ENCODE results near the gene RAD51C.
"Not testable (repeated sequence)": the region's sequence is repeated elsewhere in the genome, so short reads cannot be mapped to it uniquely, and the experiment has no call there.

Gene RAD51C

DNA sequence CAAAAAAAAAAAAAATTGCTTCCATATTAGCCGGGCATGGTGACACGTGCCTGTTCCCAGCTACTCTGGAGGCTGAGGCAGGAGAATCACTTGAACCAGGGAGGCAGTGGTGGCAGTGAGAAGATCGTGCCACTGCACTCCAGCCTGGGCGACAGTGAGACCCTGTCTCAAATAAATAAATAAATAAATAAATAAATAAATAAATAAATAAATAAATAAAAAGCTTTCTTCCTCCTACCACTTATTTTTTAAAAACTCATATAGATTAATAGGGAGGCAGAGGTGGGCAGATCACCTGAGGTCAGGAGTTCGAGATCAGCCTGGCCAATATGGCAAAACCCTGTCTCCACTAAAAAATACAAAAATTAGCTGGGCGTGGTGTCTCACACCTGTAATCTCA is 7.9 kb upstream of the RAD51C start:
- DNase-seq = not testable (repeated sequence)

DNA sequence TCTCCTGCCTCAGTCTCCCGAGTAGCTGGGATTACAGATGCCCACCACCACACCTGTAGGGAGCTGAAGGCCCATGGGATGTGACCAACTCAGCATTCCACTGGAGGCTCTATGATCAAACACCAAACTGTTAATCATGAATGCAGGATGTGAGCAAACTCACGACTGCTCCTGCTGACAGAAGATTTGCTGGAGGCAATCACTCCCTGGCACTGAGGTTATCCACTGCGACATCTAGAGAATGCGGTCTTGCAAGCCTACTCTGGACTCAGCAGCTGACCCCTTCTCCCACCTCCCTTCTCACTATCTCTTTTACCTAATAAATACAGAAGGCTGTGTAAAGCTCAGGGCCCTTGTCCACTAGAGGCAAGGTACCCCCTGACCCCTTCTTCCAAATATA is 5.4 kb upstream of the RAD51C start:
- DNase-seq = no peak

DNA sequence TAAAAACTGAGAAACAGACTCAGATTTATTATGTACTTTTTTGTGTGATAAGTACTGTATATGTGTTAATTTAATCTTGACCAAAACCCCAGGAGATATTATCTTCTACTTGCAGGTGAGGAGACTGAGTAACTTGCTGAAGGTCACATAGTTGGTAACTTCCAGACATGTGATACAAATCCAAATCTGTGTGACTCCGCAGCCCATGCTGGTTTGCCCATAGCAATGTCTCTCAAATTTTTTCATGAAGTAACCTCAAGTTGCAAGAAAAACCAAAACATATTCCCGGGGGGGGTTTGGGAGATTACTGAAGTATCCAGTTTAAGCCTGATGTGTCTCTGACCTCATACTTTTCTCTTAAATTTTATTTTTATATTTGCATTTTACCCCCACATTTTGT is 3.9 kb upstream of the RAD51C start:
- DNase-seq = no peak

DNA sequence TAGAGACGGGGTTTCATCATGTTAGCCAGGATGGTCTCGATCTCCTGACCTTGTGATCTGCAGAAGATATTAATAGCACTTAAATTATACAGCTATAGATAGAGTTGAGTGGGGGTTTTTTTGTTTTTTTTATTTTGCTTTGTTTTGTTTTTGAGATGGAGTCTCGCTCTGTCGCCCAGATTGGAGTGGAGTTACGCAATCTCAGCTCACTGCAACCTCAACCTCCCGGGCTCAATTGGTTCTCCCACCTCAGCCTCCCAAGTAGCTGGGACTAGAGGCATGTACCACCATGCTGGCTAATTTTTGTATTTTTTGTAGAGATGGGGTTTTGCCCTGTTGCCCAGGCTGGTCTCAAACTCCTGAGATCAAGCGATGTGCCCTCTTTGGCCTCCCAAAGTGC is 2.4 kb upstream of the RAD51C start:
- not testable (repeated sequence) for DNase-seq

DNA sequence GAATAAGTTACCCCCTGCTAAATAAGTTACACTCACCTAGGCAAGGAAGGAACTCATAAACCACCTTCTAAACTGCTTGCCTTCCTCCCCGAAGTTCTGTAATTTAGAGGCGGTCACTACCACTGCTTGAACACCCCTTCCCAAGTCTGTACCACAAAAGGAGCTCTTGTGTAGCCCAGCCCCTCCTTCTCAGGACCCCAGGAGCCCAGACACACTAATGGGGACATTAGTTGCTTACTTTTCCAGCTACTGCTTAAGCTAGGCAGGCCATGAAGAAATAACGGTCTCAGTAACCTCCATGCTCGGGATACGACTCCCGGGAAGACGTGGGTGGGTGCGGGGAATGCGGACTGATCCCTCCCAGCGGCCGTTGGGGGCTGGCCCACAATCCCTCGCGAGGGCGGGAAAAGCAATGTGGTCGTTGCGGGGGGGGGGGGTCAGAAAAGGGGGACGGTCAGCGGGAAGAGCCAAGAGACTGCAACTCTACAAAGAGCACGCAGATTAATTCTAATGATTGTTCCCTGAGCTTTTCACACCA is 632 bp upstream of the RAD51C start, which contains the start of gene TEX14:
Gene TEX14, minus strand, starts transcription at position 345 of the 538 bp plus-strand sequence. CDS start 40,044 bp downstream, outside the sequence.
- DNase-seq = no peak

DNA sequence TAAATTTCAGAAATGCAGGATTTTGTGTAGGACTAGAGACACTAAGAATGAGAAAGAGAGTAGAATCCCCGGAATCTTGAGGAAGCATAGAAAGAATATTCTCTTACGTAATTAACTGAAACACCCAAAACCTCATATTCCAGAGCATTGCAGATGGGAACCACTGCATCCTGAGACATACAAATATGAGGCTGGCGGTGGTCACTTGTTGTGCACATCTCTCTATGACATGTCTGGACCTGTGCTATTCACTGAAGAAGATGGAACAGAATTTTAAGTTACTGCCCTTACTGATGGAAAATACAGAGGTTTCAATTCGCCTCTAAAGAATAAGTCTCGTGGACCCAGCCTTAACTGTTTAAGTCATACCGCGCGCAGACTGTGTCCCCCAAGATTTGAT is 806 bp downstream of the RAD51C start:
- DNase-seq = no peak

DNA sequence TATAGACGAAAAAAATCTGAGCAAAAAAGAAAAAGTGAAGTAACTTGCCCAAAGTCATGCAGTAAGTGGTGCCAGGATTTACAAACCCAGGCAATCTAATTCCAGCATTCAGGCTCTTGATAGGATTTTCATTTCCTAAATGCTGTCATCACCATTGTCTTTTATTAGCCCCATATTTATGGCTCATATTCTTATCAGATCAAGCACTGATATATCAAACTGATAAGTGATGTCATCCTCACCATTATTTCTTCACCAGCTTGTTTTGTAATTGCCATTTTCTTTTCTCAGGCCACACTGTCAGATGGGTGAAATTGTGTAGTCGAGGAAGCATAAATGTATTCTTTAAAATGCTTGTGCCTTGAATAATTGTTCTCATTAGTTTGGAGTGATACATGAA is 1.3 kb downstream of the RAD51C start:
- no peak for DNase-seq

DNA sequence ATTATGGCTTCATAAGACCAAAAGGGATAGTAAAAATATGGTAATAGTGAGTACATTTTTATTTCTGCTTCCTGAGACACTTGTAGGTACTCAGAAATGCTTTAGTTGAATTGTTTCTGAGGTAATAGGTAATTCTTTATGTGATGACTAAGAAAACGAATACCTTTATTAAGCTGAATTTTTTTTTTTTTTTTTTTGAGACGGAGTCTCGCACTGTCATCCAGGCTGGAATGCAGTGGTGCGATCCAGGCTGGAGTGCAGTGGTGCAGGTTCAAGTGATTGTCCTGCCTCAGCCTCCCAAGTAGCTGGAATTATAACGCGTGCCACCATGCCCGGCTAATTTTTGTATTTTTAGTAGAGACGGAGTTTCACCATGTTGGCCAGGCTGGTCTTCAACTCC is 1.9 kb downstream of the RAD51C start:
- DNase-seq = no peak

DNA sequence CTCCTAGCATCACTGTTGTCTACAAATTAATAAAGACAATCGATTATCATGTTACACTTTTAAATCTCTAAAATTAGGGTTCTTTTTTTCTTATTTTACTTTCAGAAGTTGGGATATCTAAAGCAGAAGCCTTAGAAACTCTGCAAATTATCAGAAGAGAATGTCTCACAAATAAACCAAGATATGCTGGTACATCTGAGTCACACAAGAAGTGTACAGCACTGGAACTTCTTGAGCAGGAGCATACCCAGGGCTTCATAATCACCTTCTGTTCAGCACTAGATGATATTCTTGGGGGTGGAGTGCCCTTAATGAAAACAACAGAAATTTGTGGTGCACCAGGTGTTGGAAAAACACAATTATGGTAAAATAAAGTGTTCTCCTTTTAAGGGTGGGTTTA is 2.4 kb downstream of the RAD51C start:
- DNase-seq = no peak

DNA sequence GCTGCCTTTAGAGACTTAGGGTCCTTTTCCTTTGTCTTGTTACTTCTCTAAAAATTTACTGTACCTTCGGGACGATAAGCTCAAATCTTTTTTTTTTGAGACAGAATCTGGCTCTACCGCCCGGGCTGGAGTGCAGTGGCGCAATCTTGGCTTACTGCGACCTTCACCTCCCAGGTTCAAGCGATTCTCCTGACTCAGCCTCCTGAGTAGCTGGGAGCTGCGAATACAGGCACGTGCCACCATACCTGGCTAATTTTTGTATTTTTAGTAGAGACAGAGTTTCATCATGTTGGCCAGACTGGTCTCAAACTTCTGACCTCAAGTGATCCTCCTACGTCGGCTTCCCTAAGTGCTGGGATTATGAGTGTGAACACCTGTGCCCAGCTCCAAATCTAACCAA is 7.4 kb downstream of the RAD51C start:
- DNase-seq = no peak

DNA sequence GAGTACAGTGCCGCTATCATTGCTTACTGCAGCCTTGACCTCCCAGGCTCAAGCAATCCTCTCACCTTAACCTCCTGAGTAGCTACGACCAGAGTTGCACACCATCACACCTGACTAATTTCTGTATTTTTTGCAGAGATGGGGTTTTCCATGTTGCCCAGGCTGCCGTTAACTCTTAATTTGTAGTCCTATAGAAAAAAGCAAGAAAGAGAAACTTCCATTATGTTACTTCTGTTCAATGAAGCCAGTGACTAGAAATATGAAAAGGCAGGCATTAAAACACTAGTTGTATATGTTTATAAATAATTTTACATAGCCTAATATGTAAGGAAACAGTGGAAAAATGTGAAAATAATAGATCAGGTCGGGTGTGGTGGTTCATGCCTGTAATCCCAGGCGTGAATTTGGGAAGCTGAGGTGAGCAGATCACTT is 9.7 kb downstream of the RAD51C start:
- DNase-seq = no peak

DNA sequence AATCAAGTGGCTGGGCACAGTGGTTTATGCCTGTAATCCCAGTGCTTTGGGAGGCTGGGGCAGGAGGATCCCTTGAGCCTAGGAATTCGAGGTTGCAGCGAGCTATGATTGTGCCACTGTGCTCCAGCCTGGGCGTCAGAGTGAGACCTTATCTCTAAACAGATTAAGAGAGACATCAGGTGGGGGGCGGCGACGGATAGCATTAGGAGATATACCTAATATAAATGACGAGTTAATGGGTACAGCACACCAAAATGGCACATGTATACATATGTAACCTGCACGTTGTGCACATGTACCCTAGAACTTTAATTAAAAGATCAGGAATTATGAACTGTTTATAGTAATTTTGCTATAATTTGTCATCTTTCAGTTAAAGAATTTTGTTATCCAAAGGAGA is 10.3 kb downstream of the RAD51C start:
- DNase-seq = no peak

DNA sequence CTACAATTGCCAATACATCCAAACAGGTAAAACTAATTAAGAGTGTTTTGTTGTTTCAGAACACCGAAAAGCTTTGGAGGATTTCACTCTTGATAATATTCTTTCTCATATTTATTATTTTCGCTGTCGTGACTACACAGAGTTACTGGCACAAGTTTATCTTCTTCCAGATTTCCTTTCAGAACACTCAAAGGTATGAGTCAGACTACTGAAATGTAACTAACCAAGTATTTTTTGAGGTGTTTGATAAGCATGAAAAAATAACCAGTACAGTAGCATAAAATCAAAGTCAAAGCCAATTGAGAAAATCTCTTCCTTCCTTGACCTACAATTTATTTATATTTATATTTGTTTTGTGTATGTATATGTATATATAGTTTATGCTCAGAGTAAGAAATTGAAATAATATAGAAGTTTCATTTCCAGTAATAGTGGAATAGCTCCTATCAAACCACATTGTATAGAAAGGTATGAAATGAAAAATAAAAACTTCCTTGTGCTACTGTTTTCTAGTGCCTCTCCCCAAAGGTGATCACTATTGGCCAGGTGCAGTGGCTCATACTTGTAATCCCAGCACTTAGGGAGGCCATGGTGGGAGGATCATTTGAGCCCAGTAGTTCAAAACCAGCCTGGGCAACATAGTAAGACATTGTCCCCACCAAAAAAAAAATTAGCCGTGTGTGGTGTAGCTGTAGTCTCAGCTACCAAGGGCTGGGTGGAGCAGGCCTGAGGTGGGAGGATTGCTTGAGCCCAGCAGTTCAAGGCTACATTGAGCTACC is 10.9 kb downstream of the RAD51C start:
- no peak for DNase-seq

DNA sequence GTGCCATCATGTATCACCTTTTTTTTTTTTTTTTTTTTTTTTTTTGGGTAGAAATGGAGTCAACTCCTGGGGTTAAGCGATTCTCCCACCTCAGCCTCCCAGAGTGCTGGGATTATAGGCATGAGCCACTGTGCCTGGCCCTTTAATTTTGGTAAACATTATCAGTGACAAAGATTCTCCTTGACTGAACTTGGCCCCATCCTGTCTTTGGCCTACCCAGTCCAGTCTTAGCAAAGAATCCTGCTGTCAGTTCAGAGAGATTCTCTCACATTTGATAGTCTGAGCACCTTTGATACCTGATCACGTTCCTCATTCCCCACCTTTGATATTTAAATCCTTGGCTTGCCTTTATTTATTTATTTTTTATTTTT is 11.5 kb downstream of the RAD51C start:
- no peak for DNase-seq

DNA sequence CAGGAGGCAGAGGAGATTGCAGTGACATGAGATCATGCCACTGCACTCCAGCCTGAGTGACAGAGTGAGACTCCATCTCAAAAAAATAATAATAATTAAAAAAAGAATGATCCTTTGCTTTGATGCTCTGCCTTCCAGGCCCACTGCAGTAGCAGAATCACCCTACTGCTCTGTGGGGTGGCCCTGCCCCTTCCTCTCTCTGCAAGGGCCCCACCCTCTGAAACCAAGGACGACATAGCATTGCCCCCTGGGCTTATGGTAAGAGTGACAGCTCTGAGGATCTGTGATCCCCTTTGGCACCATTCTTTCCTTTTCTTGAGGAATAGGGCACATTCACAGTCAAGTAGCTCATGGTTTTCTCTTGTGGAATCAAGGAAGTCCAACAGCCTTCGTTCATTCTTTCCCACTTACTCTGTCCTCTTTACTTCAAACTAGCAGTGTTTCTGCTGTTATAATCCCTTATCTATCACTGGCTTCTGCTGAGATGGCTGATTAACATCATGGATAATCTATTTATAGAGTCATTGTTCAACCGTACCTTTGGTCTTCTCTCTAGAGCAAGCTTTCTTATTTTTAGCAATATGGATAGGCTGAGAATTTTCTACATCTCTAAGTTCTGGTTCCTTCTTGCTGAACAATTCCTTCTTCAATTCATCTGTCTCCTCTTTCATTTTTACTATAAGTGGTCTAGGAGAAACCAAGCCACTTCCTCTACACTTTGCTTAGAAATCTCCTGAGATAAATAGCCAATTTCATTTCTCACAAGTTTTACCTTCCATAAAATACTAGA is 14.1 kb downstream of the RAD51C start:
- no peak for DNase-seq

DNA sequence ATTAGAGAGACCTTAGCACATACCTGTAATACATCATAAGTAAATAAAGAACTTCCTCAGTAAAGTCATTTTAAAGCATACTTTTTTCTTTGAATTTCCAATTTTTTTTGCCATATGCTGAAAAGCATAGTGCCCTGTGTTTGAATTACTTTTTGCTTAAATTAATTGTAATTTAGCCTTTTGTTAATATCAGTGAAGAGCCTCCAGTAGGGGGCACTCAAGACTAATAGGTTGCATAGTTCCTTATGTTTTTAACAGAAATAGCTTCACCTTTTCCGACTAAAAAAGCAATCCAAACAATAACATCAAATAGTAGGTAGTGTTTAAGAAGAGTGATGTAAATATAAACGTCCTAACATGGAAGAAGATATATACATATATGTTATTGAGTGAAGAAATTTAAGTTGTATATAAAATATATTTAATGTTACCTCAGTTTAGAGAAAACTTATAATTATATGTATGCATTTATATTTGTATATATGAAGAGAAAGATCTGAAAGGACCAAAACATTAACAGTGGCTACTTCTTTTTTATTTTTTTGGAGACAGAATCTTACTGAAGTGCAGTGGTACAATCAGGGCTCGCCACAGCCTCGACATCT is 18.6 kb downstream of the RAD51C start:
- no peak for DNase-seq

DNA sequence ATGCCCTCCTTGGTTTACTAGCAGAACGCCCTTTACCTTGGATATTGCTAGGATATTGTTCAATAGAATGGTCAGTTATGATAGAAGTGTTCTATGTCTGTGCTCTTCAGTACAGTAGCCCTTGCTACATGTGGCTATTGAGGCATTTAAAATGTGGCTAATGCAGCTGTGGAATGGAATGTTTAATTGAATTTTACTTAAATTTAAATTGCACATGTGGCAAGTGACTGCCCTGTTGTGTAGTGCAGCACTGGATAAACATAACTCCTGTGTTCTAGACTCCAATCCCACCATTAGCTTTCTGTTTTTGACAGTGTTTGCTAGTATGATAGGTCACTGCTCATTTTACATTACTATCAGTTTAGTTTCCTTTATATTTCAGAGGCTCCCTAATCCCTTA is 29.9 kb downstream of the RAD51C start:
- no peak for DNase-seq

DNA sequence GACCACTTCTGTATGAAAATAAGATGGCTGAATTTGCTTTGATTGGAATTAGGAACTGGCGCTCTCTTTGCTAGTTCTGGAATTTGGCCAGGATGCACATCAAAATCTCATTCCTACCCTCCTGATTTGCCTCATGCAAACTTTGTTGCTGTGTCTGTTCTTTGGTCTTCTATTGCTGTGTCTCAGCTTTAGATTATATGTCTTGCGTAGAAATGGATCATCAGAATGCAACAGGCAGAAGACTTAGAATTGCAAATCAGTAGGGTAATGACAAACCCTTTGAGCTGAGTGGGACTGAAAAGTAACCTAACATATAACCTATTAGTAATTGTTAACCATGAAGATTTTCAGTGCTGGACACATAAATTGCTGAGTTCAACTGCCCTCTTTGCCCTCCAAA is 30.3 kb downstream of the RAD51C start:
- DNase-seq = no peak

DNA sequence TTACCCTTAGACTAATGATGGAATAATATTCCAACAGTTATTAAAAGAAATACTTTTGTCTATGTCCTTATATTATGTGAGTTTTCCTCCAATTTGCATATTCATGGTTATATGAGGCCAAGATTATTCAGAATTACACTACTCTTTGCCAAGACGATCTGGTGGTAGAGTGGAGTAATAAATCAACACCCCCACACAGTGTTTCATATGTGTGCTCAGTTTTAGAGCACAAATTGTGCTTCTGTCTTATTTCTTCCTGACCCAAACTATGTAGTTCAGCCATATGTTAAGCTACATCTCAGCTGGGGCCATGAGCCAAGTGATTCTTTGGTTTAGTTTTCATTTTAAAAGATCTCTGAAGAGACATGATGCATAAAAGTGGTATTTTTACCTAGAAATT is 36.4 kb downstream of the RAD51C start:
- DNase-seq = no peak

DNA sequence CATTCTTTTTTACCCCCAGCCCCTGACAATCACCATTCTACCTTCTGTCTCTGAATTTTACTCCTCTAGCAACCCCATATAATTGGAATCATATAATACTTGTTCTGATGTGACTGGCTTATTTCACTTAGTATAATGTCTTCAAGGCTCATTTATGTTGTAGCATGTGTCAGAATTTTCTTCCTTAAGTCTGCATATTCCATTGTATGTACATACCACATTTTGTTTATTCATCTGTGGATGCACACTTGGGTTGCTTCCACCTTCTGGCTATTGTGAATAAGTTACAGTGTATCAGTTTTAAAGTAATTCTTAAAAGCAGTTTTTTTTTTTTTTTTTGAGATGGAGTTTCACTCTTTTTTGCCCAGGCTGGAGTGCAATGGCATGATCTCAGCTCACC is 38.5 kb downstream of the RAD51C start:
- DNase-seq = no peak

DNA sequence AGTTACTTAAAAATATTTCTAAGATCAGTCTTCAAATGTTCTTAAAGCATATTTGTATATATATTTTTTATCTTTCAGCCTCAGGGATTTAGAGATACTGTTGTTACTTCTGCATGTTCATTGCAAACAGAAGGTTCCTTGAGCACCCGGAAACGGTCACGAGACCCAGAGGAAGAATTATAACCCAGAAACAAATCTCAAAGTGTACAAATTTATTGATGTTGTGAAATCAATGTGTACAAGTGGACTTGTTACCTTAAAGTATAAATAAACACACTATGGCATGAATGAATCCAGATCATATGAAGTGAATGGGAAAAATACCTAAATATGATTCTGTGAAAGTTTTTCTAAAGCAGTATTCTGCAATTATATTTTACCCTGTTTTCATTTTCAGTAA is 41.6 kb downstream of the RAD51C start:
- no peak for DNase-seq

DNA sequence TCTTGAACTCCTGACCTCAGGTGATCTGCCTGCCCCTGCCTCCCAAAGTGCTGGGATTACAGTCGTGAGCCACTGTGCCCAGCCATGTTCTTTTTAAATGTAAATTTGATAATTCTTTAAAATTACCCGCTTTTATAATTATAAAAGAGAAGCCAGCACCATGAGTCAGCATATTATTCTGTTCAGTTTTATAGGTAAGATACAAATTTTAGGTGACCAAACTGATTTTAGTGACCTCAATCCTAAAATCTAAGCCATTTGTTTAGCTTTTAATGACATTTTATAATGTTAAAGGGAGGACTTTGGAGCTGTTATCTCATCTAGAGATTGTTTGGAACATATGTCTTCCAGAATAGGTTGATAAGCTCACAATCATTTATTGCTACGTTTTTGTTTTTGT is 42.4 kb downstream of the RAD51C start:
- DNase-seq = no peak

DNA sequence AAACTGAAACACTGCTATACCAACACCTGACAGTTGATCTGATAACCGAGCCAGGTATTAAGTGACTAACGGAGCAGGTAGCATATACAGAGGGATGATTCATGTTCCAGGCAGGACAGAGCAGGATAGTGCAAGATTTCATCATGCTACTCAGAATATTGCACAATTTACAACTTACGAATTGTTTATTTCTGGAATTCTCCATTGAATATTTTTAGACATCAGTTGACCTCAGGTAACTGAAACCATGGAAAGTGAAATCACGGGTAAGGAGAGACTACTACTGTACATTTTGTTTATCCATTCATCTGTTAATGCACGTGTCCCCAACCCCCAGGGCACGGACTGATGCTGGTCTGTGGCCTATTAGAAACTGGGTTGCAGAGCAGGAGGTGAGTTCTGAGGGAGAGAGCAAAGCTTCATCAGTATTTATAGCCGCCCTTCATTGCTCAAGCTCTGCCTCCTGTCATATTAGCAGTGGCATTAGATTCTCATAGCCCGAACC is 48.8 kb downstream of the RAD51C start:
- no peak for DNase-seq

DNA sequence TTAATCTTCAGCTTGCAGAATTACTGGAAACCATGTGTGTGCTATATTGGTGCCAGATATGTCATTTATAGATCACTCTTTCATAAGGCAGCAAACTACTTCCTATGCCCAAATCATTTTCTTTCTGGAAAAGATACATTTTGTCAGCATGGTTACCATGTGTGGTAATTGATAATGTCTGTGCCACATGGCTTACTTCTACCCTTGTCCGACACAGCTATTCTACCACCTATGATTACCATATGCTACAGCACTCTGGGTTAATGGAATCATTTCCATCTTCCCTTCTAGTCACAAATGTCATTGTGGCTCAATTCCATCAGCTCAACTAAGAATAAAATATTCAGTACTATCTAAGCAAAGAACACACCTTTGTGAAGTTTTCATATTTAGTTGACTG is 55.3 kb downstream of the RAD51C start:
- DNase-seq = no peak
